ENCODE measurements around the gene HSD17B11.
"Not testable (repeated sequence)": the region's sequence is repeated elsewhere in the genome, so short reads cannot be mapped to it uniquely, and the experiment has no call there.

The HSD17B11 gene

GRCh38 chr4:87390891-87391575 is at the start of gene HSD17B11:
Gene HSD17B11 (minus strand): TSS chr4:87391188. CDS start chr4:87391070, 118 bp downstream.
- DNase-seq (ENCODE audit: low spot score) = peak; percentile 94

GRCh38 chr4:87433342-87433741 is 42.4 kb upstream of the HSD17B11 start:
- no peak for DNase-seq (ENCODE audit: low spot score)

DNA sequence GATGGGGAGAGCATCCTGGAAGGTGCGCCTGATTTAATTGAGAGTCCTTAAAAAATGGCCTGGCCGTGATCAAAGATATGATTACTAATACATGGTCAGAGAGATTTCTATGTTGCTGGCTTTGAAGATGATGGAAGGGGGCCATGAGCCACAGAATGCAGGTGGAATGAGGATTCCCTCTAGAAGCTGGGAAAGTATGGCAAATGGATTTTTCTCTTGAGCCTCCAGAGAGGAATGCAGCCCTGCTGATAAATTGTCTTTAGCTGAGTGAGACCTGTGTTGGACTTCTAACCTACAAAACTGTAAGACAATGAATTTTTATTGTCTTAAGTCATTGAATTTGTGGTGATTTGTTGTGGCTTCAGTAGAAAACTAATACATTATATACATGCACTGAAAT is 39.0 kb upstream of the HSD17B11 start:
- no peak for DNase-seq (ENCODE audit: low spot score)

GRCh38 chr4:87428979-87429378 is 38.0 kb upstream of the HSD17B11 start:
- no peak for DNase-seq (ENCODE audit: low spot score)

DNA sequence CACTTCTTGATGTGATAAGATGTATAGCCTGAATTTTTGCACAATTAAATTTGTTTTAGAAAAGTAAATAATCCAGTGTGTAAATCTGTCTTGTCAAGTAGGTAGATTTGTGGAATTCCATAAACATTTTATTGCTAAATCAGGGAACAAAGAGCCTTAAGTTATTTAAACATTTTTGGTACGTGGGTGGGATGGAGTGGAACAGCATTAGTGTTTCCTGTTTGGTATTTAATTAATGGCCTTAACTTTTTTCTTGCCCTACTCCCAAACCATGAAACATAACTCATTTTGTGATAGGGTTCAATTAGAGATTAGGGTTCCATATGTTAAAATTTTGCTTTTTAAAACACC is 36.5 kb upstream of the HSD17B11 start:
- no peak for DNase-seq (ENCODE audit: low spot score)

DNA sequence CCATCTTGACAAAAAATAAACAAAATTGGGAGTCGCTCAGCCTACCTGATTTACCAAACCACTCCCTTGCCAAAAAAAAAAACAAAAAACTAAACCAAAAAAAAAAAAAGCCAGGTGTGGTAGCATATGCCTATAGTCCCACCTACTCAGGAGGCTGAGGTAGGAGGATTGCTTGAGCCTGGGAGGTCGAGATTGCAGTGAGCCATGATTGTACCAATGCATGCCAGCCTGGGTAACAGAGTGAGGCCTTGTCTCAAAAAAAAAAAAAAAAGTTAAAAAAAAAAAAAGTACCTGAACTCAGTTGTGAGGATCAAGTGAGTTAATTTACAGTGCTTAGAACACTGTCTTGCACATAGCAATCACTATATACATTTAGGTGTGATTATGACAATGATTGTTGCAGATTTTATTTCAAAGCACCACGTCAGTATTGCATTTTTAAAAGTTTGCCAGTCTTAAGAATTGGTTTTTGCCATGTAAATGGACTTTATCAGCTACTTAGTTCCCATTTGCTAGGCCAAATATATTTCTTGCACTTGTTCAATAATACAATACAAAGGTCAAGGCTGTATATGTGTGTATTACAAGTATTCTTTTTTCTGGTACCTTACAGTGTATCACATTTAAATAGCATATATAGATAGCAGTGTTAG is 36.0 kb upstream of the HSD17B11 start:
- DNase-seq (ENCODE audit: low spot score) = no peak

DNA sequence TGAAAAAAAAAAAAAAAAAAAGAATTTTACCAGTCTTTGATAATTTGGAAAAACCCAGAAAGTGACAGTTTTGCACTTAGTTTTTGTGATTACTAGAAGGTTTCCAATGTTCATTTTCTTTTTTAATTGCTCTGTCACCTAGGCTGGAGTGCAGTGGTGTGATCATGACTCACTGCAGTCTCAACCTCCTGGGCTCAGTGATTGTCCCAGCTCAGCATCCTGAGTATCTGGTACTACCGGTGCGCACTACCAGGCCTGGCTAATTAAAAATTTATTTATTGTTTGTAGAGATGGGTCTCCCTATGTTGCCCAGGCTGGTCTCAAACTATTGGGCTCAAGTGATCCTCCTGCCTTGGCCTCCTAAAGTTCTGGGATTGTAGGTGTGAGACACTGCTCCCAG is 34.7 kb upstream of the HSD17B11 start:
- no peak for DNase-seq (ENCODE audit: low spot score)

DNA sequence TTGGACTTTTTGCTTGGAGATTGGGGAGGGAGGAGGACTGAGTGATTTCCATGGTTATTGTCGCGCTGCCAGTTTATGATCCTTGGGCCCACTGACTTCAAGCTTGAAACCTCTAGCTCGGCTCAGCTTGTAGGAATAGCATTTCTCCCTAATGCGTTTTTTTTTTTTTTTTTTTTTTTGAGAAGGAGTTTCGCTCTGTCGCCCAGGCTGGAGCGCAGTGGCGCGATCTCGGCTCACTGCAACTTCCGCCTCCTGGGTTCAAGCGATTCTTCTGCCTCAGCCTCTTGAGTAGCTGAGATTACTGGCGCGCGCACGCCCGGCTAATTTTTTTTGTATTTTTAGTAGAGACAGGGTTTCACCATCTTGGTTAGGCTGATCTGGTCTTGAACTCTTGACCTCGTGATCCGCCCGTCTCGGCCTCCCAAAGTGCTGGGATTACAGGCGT is 33.1 kb upstream of the HSD17B11 start:
- DNase-seq (ENCODE audit: low spot score) = not testable (repeated sequence)

GRCh38 chr4:87423317-87424098 is 32.5 kb upstream of the HSD17B11 start:
- DNase-seq (ENCODE audit: low spot score) = no peak

DNA sequence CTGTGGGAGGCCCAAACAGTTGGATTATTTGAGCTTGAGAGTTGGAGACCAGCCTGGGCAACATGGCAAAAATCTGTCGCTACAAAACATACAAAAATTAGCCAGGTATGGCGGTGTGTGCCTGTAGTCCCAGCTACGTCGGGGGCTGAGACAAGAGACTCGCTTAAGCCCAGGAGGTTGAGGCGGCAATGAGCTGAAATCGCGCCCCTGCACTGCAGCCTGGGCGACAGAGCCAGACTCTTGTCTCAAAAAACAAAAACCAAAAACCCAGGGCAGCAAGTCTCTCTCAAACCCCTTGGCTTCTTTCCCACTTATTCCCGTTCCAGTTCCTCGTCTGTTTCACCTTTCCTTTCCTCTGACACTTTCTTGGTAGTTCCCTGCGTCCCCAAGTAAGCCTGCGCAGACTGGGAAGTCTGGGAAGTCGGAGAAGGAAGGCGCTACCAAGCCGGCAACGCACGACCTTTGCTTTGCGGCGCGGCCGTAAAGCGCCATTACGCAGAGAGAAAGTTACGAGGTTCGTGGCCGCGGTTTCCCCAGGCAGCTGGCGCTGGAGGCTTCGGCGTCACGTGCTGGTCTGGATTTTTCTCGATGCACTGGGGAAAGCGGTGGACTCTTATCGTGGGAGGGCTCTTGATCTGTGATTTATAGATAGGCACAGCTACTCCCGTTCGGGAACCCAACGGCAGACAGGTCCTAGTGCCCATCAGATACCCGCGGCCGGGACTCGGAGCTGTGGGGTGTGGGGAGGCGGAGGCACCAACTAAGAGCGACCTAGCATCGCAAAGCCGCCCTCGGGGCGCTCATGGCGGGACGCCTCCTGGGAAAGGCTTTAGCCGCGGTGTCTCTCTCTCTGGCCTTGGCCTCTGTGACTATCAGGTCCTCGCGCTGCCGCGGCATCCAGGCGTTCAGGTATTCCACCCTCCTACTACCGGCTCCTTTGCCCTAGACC is 31.4 kb upstream of the HSD17B11 start, which contains the start of gene NUDT9:
Gene NUDT9 (plus strand): TSS at position 470 of the 949 bp plus-strand sequence. CDS start 333 bp downstream, at position 803.
- DNase-seq (ENCODE audit: low spot score) = peak; percentile 89

- no peak for DNase-seq (ENCODE audit: low spot score)
Measured at GRCh38 chr4:87420276-87420830, 29.4 kb upstream of the HSD17B11 start.

- DNase-seq (ENCODE audit: low spot score) = no peak
Measured at GRCh38 chr4:87419578-87420249, 28.7 kb upstream of the HSD17B11 start.

DNA sequence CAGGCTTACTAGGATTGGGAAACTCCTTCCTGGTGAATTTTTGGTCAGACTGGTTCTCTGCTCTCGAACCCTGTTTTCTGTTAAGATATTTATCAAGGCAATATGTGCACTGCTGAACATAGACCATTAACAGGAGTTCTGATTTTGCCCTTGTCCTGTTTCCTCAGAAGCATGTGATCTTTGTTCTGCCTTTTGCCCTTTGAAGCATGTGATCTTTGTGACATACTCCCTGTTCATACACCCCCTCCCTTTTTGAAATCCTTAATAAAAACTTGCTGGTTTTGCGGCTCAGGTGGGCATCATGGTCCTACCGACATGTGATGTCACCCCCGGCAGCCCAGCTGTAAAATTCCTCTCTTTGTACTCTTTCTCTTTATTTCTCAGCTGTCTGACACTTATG is 27.4 kb upstream of the HSD17B11 start:
- not testable (repeated sequence) for DNase-seq (ENCODE audit: low spot score)

DNA sequence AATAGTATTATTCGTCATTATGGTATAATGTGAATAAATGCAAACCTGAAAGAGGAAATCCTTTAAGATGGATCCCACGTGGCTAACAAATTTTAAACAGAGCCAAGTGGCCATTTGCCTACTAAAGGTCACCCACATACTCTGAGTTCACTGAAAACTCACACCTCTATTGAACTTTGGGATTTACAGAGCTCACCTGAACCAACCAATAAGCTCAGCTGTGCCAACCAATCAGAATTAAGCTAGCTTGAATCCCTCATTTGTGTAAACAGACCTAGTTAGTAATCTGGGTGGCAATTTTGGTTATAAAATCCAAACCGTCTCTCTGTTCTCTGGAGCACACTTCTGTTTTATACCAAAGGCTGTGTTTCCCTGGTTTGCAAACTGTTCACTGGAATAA is 26.0 kb upstream of the HSD17B11 start:
- DNase-seq (ENCODE audit: low spot score) = no peak

GRCh38 chr4:87414816-87415215 is 23.8 kb upstream of the HSD17B11 start:
- no peak for DNase-seq (ENCODE audit: low spot score)

GRCh38 chr4:87410679-87411078 is 19.7 kb upstream of the HSD17B11 start:
- no peak for DNase-seq (ENCODE audit: low spot score)

- no peak for DNase-seq (ENCODE audit: low spot score)
Measured at GRCh38 chr4:87410157-87410556, 19.2 kb upstream of the HSD17B11 start.

DNA sequence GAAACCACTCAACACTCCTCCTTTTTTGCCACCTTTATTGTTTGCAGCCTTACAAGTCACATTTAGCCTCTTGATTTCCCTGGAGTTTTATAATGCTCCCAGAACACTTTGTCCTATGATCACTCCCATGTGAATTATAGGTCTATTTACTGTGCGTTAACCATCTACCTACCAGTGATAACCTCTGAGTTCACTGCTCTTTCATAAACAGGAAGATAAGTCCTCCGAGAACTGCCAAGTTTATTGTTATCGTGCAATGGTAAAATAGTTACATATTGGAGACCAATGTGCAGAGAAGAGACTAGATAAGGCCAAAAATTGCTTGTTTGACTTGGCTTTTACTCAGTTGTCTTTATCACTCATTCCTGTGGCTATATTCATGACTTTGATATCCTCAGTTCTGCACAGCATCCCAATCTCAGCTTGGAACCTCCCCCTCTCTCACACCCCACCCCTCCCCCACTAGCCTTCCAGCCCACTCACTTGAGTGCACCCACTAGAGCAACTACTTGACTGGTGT is 18.5 kb upstream of the HSD17B11 start:
- no peak for DNase-seq (ENCODE audit: low spot score)

DNA sequence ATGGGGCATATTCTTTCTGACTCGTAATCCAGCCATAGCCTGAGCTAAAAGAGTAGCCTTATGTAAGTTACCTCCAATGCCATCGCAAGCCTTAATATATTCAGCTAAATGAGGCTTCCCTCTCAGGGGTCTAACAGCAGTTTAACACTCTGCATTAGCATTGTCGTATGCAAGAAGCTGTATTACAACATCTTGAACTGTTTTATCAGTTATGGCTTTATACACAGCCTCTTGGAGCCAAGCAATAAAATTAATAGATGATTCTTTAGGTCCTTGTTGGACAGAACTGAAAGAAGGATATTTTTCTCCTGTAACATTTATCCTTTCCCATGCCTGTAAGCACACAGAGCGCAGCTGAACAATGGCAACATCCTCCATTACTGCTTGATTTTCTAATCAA is 15.9 kb upstream of the HSD17B11 start:
- not testable (repeated sequence) for DNase-seq (ENCODE audit: low spot score)

DNA sequence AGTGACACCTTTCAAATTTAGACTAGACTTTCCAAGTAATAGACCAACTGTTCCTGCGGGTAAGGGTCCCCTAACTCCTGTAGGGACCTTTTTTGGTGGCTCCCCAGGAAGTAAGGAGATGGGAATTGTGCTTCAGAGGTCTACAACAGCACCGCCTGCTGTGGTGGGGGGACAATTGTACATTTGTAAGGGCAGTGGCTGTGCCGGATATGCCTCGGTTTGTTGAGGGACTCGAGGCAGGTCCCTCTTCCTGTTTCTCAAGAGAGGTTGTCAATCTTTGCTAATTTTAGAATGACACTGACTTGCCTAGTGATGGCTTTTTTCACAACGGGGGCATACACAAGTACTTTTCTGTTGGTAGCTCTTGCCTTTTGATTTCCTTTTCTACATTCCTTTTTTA is 15.5 kb upstream of the HSD17B11 start:
- no peak for DNase-seq (ENCODE audit: low spot score)
